ENCODE measurements around the gene GTF3C5.
"Not testable (repeated sequence)": the region's sequence is repeated elsewhere in the genome, so short reads cannot be mapped to it uniquely, and the experiment has no call there.

Gene GTF3C5

GRCh38 chr9:132996526-132996925 is 34.3 kb upstream of the GTF3C5 start:
- no peak for DNase-seq

- no peak for DNase-seq
Measured at GRCh38 chr9:132997591-132997990, 33.2 kb upstream of the GTF3C5 start.

- DNase-seq = not testable (repeated sequence)
Measured at GRCh38 chr9:132998221-132998620, 32.6 kb upstream of the GTF3C5 start.

DNA sequence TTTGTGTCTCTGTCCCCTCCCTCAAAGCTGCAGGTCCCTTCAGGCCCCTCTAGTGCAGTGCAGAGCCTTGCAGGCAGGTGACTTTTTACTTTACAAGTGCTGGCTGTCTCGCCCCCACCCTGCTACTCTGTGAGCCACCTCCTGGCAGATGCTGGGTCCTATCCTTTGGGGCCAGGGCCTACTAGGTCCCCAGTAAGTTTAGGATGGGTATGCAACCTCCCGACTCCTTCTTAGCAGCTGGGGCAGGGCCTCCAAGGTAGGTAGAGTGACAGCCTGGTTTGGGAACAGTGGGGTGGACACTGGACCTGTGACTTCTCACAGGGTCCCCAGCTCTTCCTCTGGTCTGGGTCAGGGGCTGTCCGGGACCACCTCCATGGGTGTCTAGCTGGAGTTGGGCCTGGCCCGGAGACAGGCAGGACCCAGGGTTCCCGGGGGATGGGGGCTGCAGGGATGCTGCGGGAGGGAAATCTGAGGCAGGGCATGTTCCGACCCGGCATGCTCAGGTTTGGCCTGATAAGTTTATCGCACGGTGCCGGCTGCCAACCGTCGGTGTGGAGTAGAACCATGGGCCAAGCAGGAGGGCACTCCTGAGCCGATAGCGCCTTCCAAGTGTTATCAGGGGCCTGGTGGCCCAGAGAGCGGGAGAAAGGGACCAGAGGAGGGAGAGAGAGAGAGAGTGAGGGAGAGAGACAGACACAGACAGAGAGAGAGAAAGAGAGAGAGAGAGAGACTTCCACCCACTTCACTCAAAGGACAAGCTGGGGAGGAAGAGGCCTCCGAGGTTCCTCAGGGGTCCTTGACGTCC is 31.8 kb upstream of the GTF3C5 start:
- no peak for DNase-seq

- no peak for DNase-seq
Measured at GRCh38 chr9:133002147-133003070, 28.4 kb upstream of the GTF3C5 start.

- DNase-seq = no peak
Measured at GRCh38 chr9:133003071-133003461, 27.7 kb upstream of the GTF3C5 start.

DNA sequence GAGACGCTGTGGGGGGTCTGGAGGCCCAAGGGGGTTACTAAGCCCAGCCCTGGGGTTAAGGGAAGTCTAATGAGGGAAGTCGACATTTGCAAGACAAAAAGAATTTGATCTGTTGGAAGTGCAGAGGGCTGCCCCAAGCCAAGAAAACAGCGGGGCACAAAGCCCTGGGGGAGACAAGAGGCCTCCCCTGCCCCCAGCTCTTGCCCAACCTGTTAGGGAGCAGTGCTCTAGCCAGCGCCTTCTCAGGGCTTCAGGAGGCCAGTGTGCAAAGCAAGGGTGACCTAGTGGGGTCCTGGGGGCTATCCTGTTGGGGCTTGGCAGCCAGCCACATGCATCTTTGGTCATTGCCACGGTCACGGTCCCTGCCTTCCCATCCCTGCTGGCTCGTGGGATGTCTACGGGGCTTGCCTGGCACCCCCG is 27.1 kb upstream of the GTF3C5 start:
- no peak for DNase-seq

DNA sequence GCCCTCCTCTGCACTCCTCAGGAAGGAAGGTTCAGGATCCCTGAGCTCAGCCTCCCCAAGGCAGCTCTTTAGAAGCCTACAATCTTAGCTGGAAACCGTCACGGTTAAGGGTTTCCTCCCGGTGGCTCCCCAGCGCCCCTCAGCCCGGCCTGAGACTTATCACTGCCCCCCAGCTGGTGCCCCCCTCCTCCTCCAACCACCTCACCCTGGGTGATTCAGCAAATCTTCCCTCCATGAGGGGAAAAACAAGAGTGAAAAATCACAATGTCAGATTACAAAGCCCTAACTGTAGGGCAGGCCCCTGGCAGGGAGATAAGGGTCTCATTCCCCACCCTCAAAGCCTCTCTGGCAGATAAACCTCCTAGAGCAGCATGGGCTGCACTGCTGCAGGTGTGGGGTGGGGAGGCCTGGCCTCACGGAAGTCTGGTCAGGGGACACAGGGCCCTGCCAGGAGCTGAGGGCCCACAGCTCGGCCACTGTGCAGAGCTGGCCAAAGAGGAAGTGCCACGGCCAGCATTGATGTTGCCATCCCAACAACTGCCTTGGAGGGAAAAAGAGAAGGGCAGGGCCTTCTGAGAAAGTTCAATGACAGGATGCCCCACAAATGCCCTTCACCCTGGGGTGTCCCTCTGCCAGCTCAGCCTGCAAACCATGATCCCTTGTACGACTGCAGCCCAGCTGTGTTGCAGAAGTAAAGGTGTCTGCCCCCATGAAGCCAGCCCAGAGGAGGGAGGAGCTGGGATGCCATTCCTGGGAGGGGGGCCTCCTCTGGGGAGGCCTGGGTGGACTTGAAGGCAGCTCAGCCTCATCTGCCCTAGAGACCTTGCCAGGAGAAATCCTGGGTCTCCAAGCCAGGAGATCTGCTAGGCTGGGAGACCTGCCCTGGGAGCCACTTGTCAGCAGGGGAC is 26.5 kb upstream of the GTF3C5 start:
- no peak for DNase-seq

DNA sequence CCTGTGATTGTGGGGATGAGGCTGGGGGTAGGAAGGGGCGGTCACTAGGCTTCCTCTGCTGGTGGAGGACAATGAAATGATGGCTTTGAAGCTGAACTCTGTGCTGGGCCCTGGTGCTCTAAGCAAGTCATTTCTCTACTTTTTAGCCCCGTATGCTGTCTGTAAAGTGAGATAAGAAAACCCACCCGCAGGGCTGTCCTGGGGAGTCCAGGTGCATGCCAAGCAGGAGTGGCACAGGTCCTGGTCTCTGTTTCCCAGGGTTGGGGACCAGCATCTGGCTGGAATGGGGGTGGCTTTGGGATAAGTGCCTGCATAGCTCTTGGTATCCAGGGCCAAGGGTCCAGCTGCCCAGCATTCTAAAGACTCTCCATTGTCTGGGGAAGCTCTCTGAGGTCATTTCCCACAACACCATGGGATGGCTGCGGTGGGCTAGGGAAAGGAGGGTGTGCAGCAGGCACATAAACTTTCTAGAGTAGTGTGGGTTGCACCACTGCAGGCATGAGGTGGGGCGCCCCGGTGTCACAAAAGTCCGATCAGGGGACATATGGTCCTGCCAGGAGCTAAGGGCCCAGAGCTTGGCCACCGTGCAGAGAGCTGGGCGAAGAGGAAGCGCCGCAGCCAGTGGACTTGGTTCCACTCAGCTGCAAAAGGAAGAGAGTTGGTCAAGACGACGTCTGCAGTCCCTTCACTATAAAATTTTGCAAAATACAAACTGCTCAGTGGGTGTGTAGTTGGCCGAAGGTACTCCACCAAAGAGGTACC is 25.6 kb upstream of the GTF3C5 start:
- DNase-seq = no peak

GRCh38 chr9:133005957-133006356 is 24.8 kb upstream of the GTF3C5 start:
- no peak for DNase-seq

- DNase-seq = no peak
Measured at GRCh38 chr9:133006731-133007352, 24.0 kb upstream of the GTF3C5 start.

- DNase-seq = no peak
Measured at GRCh38 chr9:133008406-133008805, 22.4 kb upstream of the GTF3C5 start.

DNA sequence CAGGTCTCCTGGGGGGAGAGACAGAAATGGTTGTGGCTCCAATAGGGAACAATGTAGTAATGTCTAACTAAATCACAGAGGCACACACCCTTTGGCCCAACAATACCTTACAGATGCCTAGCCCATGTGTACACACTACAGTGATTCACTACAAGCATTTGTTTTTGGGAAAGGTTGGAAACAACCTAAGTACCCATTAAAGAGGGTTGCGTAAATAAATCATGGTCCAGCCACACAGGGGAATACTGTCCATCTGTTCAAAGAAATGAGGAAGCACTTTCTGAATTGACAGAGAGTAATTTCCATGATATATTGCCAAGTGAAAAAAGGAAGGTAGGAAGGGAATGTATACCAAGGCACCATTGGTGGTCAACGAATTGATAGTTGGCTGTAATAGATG is 22.0 kb upstream of the GTF3C5 start:
- peak in 1 of 2 experiments; percentile 42 for DNase-seq

DNA sequence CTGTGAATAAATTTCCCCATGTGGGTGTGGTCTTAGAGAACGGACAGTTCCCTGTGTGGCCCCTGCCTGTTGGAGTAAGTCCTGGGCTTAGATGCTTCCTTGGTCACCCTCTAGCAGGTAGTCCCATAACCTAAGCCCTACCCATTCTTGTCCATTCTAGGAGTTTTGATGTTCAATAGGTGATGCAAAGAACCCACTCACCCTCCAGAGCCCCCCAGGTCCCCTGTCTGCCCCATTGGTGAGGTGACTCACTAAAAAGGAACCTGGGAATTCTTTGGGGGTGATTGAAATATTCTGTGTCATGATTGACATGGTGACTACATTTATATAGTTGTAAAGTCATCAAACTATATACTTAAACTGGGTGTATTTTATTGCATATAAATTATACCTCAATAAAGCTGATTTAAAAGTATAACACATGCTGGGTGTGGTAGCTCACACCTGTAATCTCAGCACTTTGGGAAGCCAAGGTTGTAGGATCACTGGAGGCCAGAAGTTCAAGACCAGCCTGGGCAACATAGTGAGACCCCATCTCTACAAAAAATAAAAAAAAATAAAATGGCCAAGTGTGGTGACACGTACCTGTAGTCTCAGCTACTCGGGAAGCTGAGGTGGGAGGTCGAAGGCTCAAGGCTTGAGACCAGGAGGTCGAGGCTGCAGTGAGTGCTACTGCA is 20.8 kb upstream of the GTF3C5 start:
- DNase-seq = no peak

DNA sequence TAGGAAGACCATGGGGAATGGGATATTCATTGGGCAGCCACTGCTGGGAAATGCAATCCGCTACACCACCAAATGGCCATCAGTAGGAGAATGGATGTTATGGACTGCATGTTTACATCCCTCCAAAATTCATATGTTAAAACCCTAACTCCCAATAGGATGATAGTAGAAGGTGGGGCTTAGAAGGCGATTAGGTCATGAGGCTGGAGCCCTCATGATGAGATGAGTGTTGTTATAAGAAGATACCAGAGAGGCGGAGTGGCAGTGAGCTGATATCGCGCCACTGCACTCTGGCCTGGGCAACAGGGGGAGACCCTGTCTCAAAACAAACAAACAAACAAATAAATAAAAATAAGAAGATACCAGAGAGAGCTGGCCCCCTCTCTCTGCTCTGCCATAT is 16.1 kb upstream of the GTF3C5 start:
- DNase-seq = no peak

- no peak for DNase-seq
Measured at GRCh38 chr9:133023117-133023890, 7.5 kb upstream of the GTF3C5 start.

DNA sequence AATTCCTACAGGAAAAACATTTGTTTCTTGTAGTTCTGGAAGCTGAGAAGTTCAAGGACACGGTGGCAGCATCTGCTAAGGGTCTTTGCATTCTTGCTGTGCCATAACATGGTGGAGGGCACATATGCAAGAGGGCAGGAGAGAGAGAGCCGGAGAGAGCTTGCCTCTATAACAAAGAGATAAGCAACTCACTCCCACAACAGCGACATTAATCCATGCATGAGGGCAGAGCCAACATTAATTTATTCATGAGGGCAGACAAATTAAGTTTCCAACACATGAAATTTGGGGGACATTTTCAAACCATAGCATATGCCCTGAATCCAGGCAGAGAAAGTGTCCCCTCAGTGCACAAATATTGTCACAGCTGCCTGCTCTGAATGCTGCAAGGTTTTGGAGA is 4.4 kb upstream of the GTF3C5 start:
- no peak for DNase-seq

GRCh38 chr9:133027134-133027533 is 3.7 kb upstream of the GTF3C5 start:
- DNase-seq = no peak

DNA sequence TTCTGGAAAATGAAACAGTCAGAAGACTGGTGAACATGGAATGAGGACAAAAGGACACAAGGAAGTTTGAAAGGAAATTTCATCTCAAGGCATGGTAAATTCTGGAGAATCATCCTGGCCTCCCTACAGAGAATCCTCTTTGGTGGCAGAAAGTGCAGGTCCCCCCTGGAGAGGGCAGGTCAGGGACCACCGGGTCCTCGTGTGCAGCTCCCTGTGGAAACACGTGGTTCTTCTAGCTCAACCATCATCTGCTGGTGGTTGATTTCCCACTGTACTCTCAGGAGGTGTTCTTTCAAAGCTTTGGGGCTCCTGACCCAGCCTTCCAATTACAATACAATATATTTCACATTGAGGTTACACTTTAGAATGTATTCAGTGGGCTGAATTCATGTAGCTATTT is 2.6 kb upstream of the GTF3C5 start:
- DNase-seq = no peak

GRCh38 chr9:133029994-133030316 is 842 bp upstream of the GTF3C5 start:
- no peak for DNase-seq

DNA sequence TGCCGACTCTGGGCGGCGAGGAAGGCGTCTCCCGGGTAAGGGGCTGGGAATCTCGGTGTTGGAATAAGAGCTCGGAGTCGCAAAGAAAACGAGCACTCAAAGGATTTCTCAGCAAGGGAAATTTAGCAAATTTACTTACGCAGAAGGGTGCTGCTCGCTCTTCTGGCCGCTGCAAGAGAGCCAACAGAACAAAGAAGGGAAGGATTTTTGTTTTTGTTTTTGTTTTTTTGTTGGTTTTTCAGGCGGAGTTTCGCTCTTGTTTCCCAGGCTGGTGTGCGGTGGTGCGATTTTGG is 279 bp downstream of the GTF3C5 start:
- DNase-seq = no peak
